ENCODE measurements around the gene KDM6B.

Gene KDM6B

DNA sequence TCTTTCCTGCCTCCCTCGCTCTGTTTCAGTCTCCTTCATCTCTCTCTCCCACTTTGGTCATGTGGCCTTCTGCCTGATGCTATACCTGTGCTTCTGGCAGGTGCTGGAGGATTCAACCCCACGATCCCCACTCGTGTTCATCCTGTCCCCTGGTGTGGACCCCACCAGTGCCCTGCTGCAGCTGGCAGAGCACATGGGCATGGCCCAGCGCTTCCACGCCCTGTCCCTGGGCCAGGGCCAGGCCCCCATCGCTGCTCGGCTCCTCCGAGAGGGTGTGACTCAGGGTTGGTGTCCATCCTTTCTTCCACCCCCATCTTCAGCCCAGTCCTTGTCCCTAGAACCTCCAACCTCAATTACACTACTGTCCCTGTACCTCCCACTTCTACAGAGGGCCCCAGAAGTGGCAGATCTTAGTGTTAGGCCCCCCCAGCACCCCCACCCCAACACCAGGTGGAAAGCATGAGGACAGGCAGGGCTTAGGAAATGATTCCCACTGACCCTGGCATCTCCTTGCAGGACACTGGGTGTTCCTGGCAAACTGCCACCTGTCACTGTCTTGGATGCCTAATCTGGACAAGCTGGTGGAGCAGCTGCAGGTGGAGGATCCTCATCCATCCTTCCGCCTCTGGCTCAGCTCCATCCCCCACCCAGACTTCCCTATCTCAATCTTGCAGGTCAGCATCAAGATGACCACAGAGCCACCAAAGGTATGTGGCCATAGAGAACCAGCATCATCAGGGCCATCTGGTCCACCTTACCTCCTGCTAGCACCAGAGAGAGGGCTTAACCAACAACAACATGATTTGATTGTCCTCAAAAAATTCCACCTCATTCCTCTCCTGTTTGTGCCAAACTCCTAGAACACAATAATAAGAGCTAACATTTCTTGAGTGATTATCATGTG lies 9.7 kb upstream of the KDM6B start:
- DNase-seq: no peak

- DNase-seq: no peak
Measured at GRCh38 chr17:7825206-7825990, 8.6 kb upstream of the KDM6B start.

DNA sequence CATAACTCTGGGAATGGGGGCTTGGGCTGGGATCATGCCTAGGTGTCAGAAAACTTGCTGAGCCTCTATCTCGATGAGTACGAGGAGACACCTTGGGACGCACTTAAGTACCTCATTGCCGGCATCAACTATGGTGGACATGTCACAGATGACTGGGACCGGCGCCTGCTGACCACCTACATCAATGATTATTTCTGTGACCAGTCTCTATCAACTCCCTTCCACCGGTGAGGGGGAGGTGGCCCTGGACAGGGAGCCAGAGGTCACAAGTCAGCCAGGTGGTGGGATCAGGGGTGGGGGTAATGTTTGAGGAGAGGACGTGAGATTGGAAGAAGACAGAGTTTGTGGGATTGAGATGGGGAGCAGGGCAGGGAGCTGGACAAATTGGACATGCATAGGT lies 3.4 kb upstream of the KDM6B start:
- DNase-seq: no peak

DNA sequence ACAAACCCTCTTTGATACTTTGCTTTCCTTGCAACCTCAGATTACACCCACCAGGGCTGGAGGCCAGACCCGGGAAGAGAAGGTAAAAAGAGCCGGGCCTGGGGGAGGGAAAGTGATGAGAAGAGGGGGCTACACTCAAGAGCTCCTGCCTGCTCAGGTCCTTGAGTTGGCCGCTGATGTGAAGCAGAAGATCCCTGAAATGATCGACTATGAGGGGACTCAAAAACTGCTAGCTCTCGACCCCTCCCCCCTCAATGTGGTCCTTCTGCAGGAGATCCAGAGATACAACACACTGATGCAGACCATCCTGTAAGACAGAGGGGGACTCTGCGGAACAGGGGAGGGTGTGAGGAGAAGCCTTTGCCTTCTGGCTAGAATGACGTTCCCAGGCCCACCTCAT lies 2.8 kb upstream of the KDM6B start:
- DNase-seq: no peak

DNA sequence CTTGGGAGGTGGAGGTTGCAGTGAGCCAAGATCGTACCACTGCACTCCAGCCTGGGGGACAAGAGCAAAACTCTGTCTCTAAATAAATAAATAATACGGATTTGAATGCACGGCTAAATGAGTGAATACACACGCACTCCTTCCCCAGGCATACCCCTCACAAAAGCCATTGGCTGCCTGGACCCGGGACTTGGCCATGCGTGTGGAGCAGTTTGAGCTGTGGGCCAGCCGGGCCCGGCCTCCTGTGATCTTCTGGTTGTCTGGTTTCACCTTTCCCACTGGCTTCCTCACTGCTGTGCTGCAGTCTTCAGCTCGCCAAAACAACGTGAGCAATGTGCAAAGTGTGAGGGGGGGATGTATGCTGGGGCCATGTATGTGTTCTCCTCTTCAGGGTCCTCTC lies 1.6 kb upstream of the KDM6B start:
- DNase-seq: no peak

DNA sequence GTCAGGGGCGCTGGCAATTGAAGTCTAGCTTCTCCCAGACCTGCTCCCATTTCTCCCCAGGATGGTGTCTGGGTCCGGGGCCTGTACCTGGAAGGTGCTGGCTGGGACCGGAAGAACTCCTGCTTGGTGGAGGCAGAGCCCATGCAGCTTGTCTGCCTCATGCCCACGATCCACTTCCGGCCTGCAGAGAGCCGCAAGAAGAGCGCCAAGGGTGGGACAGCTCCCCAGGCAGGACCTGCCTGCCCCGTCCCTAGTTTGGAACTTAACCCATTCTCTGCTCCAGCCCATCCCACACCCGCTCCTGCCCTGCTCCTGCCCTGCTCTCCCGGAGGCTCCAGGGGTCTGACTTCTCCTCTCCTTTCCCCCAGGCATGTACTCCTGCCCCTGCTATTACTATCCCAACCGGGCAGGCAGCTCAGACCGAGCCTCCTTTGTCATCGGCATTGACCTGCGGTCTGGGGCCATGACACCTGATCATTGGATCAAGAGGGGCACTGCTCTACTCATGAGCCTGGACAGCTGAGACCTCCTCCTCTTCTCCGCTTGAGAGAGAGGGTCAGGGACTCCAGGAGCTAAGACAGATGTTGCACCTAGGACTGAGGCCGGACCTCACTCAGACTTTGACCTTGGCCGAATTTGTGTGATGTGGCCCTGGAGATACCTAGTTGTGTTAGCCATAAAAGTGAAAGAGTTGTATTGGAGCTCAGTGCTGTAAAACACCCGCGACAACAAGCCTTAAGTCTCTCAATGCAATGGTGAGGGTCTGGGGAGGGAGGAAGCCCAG lies 814 bp upstream of the KDM6B start:
- no peak for DNase-seq

- DNase-seq: peak; percentile 60
Measured at GRCh38 chr17:7834542-7834956, 532 bp downstream of the KDM6B start.

GRCh38 chr17:7834957-7835813 lies 1.2 kb downstream of the KDM6B start:
- DNase-seq: peak; percentile 92

GRCh38 chr17:7835814-7836595 lies 2.0 kb downstream of the KDM6B start:
- DNase-seq: no peak

- DNase-seq: peak; percentile 67
Measured at GRCh38 chr17:7836596-7837407, 2.8 kb downstream of the KDM6B start.

DNA sequence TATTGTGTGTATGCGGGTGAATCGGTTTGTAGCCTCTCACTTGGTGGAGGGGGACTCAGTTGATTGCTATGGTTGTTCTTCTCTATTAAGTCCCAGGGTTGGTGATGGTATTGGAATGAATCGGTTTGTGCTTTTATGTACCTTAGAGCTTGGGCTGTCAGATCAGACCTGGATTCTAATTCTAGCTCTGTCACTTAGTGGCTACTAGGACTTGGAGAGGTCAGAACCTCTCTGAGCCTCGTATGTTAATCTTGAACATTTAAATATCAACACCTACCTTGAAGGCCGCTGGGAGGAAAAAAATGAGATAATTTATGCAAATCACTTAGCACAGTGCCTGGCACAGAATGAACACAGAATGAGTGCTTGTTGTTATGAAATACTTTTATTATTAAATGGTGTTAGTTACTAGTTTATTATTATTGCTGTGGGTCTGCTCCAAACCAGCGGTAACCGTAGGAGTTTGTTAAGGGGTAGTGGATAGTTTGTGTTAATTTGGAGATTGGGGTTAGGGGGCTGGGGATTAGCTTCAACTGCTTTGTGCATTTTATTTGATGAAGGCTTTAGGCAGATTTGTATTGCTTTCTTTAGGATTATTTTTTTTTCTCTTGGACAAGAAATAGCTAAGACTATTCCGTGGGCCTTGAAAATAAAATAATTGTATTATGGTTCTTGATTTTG lies 3.5 kb downstream of the KDM6B start:
- no peak for DNase-seq

GRCh38 chr17:7838090-7839075 lies 4.4 kb downstream of the KDM6B start:
- no peak for DNase-seq

- no peak for DNase-seq
Measured at GRCh38 chr17:7839190-7839875, 5.3 kb downstream of the KDM6B start.

DNA sequence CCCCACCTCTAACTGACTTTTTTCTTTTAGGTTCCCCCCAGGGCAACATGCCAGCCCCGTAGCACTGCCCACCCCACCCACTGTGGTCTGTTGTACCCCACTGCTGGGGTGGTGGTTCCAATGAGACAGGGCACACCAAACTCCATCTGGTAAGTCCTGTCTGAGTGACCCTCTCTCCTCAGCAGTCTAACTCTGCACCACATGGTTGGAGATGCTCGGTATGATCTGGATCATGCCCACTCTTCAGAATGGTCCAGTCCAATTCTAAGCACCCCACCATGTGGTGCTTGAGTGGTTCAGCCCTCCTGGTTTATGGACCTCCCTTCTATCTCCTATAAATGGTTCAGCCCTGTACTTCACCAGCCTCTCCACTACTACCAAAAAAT lies 5.9 kb downstream of the KDM6B start:
- DNase-seq: no peak

DNA sequence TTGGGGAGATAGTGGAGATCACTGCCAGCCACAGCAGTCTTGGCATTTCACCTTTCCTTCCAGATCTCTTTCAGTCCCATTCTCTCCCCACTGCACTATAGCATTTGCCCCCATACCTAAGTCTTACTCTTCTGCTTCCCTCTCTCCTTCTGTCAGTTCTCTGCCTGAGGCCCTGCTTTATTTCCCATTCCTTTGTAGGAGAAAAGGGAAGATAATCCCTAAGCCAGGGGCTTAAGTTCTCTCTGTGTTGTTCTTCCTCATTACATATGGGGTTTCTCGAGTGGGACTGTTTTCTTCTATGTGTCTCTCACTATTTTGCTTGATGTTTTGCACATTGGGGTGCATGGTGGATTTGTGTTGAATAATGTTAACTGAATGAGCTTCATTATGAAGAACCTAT lies 6.4 kb downstream of the KDM6B start:
- no peak for DNase-seq

DNA sequence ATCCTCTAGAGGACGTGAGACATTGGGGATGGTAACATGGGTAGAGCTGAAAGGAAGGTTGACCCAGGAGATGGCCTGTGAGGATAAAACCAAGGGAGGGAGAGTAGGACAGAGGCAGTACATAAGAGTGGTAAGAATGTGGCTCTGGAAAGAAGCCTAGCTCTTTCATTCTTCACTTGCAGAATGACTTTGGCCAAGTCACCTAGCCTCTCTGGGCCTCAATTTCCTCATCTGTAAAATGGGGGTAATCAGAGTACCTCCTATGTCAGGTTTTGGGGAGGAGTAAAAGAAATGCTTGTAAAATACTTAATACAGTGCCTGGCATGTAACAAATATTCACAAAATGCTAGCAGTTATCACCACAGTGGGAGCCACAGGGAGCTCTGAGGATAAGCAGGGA lies 6.9 kb downstream of the KDM6B start:
- no peak for DNase-seq

DNA sequence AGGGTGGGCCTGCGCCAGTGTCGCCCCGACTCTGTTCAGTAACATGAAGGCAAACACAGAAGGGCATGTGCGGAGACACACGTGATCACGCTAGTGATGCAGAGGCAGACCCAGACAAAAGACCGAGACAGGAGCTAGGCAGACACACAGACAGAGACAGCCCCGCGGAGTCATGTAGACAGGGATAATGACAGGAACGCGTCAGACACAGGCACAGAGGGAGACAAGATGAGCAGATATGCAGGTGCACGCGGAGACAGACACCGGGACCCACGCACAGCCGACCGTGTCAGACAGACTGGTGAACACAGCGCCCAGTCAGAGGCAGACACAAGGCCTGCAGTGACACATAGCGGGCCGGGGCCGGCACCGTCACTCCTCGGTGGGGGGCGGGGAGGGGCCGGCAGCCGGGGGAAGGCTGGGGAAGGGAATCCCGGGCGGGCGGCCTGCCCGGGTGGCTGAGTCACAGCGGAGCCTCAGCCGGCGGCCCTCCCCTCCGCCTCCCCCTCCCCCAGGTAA lies 7.4 kb downstream of the KDM6B start:
- peak; percentile 94 for DNase-seq

DNA sequence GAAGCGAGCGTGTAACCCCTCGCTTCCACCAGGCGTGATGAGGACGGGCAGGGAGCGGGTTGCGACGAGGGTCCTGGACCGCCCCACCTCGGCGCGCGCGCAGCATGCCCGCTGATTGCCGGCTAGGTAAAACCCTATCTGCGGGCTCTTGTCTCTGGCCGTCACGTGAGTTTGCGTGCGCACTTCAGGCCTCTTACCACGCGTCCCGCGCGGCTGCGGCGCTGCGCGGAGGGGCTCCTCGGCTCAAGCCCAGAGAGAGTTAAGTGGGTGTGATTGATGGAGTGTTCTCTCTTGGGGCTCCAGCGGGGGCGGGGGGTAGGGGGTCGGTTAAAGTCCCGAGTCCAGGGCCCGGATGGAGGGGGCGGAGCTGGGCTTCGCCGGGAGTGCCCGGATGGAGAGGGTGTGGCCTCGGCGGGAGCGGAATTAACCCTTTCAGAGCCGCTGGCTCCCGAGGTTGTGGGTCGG lies 7.9 kb downstream of the KDM6B start:
- peak; percentile 82 for DNase-seq

Measured in central memory CD4-positive, alpha-beta T cell (primary cell).